Fibroblast of lung (primary cell): ENCODE measurements around the gene APP. TPM values are rescaled to one million over a fixed set of nuclear protein-coding genes. Genes with fewer than 3 reads are reported as not detected.
A peak's percentile ranks its signal among the peaks of the same experiment; 100 is the strongest.
"Not testable (repeated sequence)": the region's sequence is repeated elsewhere in the genome, so short reads cannot be mapped to it uniquely, and the experiment has no call there.

ENCODE experiments used
- DNase-seq, 2 donors: peaks; one replicate each; pipeline versions ENCODE4 v3.0.0 to v3.0.0-alpha.2; 2010; ENCODE audit warnings: low read depth in 2 of 2
- H2AFZ ChIP-seq: 2 replicates; pipeline ENCODE4 v1.5.1; 2012; ENCODE audit warnings: low read length, control low read depth, inconsistent platforms
- H3K27ac ChIP-seq: 2 replicates; pipeline ENCODE4 v1.5.1; 2011; ENCODE audit warnings: low read length, control low read depth; ENCODE audit not compliant: insufficient read depth
- H3K27me3 ChIP-seq: 2 replicates; pipeline ENCODE4 v1.5.1; 2011; ENCODE audit warnings: mild to moderate bottlenecking, low read length; ENCODE audit not compliant: control insufficient read depth, insufficient read depth
- H3K36me3 ChIP-seq: 2 replicates; pipeline ENCODE4 v1.5.1; 2011; ENCODE audit warnings: low read length; ENCODE audit not compliant: control insufficient read depth, insufficient read depth
- H3K4me1 ChIP-seq: 2 replicates; pipeline ENCODE4 v1.5.1; 2011; ENCODE audit warnings: low read length; ENCODE audit not compliant: control insufficient read depth, insufficient read depth; ENCODE audit errors: extremely low read depth
- H3K4me2 ChIP-seq: 2 replicates; pipeline ENCODE4 v1.5.1; 2011; ENCODE audit warnings: low read length, control low read depth; ENCODE audit not compliant: insufficient read depth; ENCODE audit errors: extremely low read depth
- H3K4me3 ChIP-seq, 4 experiments: fragments of 200-600 bp in 1 of 4; sonication (generic) in 1 of 4; replicated peaks in 1 of 4; 2 replicates each; pipeline ENCODE4 v1.5.1; 2011 to 2016; ENCODE audit warnings: low read length in 4 of 4, low read depth in 3 of 4, mild to moderate bottlenecking in 3 of 4, control low read depth in 2 of 4, inconsistent platforms in 1 of 4, mixed read lengths in 1 of 4; ENCODE audit not compliant: insufficient read depth in 1 of 4; ENCODE audit errors: control extremely low read depth in 1 of 4
- H3K79me2 ChIP-seq: 2 replicates; pipeline ENCODE4 v1.5.1; 2012; ENCODE audit warnings: mild to moderate bottlenecking, low read length, inconsistent platforms; ENCODE audit not compliant: control insufficient read depth, insufficient read depth
- H3K9ac ChIP-seq: 2 replicates; pipeline ENCODE4 v1.5.1; 2011; ENCODE audit warnings: mild to moderate bottlenecking, low read length, control low read depth; ENCODE audit not compliant: insufficient read depth
- H3K9me3 ChIP-seq: 2 replicates; pipeline ENCODE4 v1.5.1; 2012; ENCODE audit warnings: low read depth, low read length; ENCODE audit not compliant: control insufficient read depth, insufficient read depth
- H4K20me1 ChIP-seq: 2 replicates; pipeline ENCODE4 v1.5.1; 2011; ENCODE audit warnings: low read length; ENCODE audit not compliant: control insufficient read depth, insufficient read depth; ENCODE audit errors: extremely low read depth
- CTCF ChIP-seq, 2 donors: IDR thresholded peaks in 1 of 2; conservative IDR thresholded peaks in 1 of 2; 1 replicate in 1 of 2; 2 replicates in 1 of 2; pipeline ENCODE4 v1.5.1; 2011 to 2012; ENCODE audit warnings: low read length in 2 of 2, control low read depth in 1 of 2, inconsistent platforms in 1 of 2, low read depth in 1 of 2, mild to moderate bottlenecking in 1 of 2
- EZH2 ChIP-seq: IDR thresholded peaks from 2 replicates; pipeline ENCODE4 v1.5.1; 2012; ENCODE audit warnings: low read length, control low read depth, mild to moderate bottlenecking; ENCODE audit errors: missing control alignments
- polyA plus RNA-seq, 2 donors: library from polyadenylated mRNA; depleted of rRNA in 1 of 2; stranded (reverse) in 1 of 2; unstranded in 1 of 2; fragments of >200 nt; gene quantifications; 2 replicates each; pipeline ENCODE4 v1.2.1, GENCODE V29; 2011 to 2012; ENCODE audit warnings: missing spikeins in 1 of 2
- total RNA-seq: library from RNA; depleted of rRNA; stranded (reverse); fragments of >200 nt; gene quantifications from 2 replicates; pipeline ENCODE4 v1.2.1, GENCODE V29; 2014

The APP gene
- total and polyA plus RNA-seq, 2 donors (not counting 1 experiment from before 2014, with no cell fraction given) = 633 to 1,088 TPM

DNA sequence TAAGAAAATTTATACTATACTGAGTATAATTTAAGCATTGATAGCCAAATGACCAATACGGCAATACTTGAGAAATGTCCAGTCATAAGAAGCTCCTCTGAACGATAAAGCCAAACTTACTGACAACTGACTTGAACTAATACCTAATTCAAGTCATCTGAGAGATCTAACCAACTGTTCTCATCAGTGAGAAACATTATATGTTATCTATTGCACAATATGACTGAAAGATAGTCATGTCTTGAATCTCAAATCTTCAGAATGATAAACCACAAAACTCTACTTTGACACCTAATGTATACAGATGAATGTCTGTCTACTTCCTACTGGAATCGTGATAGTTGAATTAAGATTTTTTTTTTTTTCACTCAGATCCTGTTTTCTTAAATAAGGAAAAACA, 39.0 kb downstream of the APP start:
- TF ChIP-seq EZH2 (no peak), CTCF (conservative IDR thresholded peaks at IDR 0.05 in 1 of 2, IDR thresholded peaks at IDR 0.05 in 1 of 2; ENCODE audit: low read depth in 1 of 2, low read length in 2 of 2) (no peak)
- Histone ChIP-seq H3K4me2 (no peak overlapping the region), H3K27ac (no peak overlapping the region), H3K36me3 (no peaks in the 10 kb centered on the region), H3K9ac (no peak overlapping the region), H3K27me3 (no peaks in the 10 kb centered on the region), H3K79me2 (peaks cover 55% of the 10 kb centered on the region), H4K20me1 (no peaks in the 10 kb centered on the region), H2AFZ (no peak overlapping the region), H3K9me3 (no peaks in the 10 kb centered on the region), H3K4me1 (peaks cover 2% of the 10 kb centered on the region), H3K4me3 (no peak overlapping the region)
- no peak for DNase-seq

DNA sequence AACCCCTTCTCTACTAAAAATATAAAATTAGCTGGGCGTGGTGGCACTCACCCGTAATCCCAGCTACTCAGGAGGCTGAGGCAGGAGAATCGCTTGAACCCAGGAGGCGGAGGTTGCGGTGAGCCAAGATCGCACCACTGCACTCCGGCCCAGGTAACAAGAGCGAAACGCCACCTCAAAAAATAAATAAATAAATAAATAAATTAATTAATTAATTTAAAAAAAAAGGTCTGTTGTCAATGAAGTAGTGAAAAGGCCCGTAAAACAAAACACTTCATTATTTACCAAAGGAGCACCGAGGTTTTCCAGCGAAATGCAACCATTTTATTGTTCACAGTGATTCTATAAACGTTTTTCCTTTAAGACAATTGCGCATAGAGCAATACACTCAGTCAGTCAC, 39.5 kb downstream of the APP start:
- H3K4me2 ChIP-seq, H4K20me1 ChIP-seq, DNase-seq, H3K4me3 ChIP-seq, H3K27me3 ChIP-seq, H2AFZ ChIP-seq, H3K9ac ChIP-seq, H3K36me3 ChIP-seq, H3K4me1 ChIP-seq, H3K27ac ChIP-seq, H3K9me3 ChIP-seq: not testable (repeated sequence)
- H3K79me2 ChIP-seq = peaks cover 55% of the 10 kb centered on the region

DNA sequence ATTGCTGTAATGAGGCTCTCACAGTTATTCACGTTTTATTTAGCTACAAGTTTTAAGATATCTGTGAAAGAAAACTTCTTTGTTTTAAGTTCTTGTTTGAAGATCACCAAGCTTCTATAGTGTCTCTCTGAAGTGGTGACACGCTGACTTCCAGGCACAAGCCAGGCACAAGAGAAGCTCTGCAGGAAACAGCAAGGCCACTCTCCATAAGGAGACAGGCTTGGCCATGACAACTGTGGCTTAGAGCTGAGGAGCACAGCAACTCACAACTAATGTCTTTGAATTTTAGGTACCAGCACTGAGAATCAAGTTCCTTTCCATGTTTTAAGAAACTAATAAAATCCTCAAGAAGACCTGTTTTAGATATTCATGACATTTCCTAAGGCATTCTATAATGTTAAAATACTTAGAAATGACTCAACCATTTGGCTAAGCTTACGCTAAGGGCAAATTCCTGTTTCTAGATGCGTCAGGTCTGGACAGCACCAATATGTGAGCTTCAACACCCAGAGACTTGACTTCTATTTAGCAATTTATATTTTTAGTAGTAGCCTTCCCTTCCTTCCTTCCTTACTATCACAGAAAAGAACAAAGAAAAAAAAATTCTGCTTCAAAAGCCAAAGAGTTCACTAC, 40.2 kb downstream of the APP start:
- TF ChIP-seq CTCF (conservative IDR thresholded peaks at IDR 0.05 in 1 of 2, IDR thresholded peaks at IDR 0.05 in 1 of 2; ENCODE audit: low read depth in 1 of 2, low read length in 2 of 2) = no peak
- TF ChIP-seq EZH2 = no peak
- Histone ChIP-seq H3K4me2 (no peak overlapping the region), H2AFZ (no peak overlapping the region), H3K27ac (no peak overlapping the region), H3K36me3 (no peaks in the 10 kb centered on the region), H3K9me3 (no peaks in the 10 kb centered on the region), H3K4me1 (peaks cover 2% of the 10 kb centered on the region), H3K79me2 (peaks cover 55% of the 10 kb centered on the region), H3K27me3 (no peaks in the 10 kb centered on the region), H3K4me3 (no peak overlapping the region), H3K9ac (no peak overlapping the region), H4K20me1 (no peaks in the 10 kb centered on the region)
- peak; percentile 76 to 85 for DNase-seq
